ENCODE measurements around the gene ITGBL1.
A peak's percentile ranks its signal among the peaks of the same experiment; 100 is the strongest.

Gene ITGBL1

DNA sequence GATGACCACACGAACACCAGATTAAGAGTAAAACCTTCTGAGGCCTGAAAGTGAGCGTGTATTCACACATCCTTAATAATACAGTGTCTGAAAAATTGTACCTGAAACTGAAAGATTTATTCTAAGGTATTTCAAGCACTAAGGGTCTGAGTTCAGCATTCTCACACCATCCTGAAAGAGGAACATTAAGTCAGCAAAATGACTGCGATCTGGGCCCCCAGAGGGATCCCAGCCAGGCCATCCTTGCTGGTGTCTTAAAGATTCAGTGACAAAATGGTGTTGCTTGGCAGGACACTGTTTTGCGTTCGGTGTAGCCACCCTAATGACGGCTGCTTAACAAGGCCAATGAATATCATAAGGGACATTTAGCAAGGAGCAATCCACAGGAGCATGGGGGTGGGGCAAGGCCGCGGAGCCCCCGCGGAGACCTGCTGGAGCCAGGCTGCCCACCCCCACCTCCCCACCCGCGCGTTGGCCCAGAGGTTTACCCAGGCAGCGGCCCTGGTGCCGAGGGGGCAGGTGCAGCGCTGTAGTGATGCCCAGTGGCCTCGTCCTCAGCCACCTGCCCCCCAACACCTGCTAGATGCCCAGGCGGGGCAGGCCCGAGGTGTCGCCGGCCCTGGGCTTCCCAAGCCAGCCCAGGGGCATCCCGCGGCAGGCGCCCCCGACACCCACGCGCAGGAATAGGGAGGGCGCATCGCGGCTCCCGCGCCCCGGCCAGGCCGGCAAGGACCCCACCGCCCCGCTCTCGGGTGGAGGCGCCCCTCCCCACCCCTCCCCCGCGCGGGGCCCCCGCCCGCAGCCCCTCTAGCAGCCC is 36.9 kb upstream of the ITGBL1 start:
- H3K4ac ChIP-seq (ENCODE audit: low read depth, low read length) = no peak overlapping the region
- no peak overlapping the region for H3K27ac ChIP-seq (ENCODE audit: low read depth, low read length)
- no peak overlapping the region for H2BK5ac ChIP-seq (ENCODE audit: low read length)
- DNase-seq = no peak
- H3K79me1 ChIP-seq (ENCODE audit: low read length) = no peaks in the 10 kb centered on the region
- no peaks in the 10 kb centered on the region for H3K4me1 ChIP-seq (ENCODE audit: control insufficient read depth, low read depth, low read length)
- no peak overlapping the region for H2BK120ac ChIP-seq (ENCODE audit: low read depth, low read length)
- no CpG with 5 or more reads among the region's 43 CpGs for WGBS (ENCODE audit: extremely low coverage, insufficient coverage, low lambda C conversion rate)
- H3K79me2 ChIP-seq (ENCODE audit: control insufficient read depth, insufficient read depth, low read length) = no peaks in the 10 kb centered on the region
- H3K27me3 ChIP-seq (ENCODE audit: insufficient read depth, low read length, poor library complexity) = peaks cover 9% of the 10 kb centered on the region
- H3K36me3 ChIP-seq (ENCODE audit: control insufficient read depth, insufficient read depth, low read length) = no peaks in the 10 kb centered on the region
- H4K8ac ChIP-seq (ENCODE audit: low read depth, low read length) = no peak overlapping the region
- H3K4me3 ChIP-seq (ENCODE audit: low read length) = no peak overlapping the region
- no peak overlapping the region for H3K4me2 ChIP-seq (ENCODE audit: low read length)
- no peak overlapping the region for H4K5ac ChIP-seq (ENCODE audit: low read length)
- no peak overlapping the region for H3K23ac ChIP-seq (ENCODE audit: low read length)
- H3K56ac ChIP-seq (ENCODE audit: low read length) = no peak overlapping the region
- H2BK15ac ChIP-seq (replicated peaks; ENCODE audit: low read depth) = no peak overlapping the region
- no peak overlapping the region for H2AK5ac ChIP-seq (ENCODE audit: low read length)
- H3K9ac ChIP-seq (ENCODE audit: low read length) = no peak overlapping the region
- no peak overlapping the region for H3K18ac ChIP-seq (ENCODE audit: low read length)

DNA sequence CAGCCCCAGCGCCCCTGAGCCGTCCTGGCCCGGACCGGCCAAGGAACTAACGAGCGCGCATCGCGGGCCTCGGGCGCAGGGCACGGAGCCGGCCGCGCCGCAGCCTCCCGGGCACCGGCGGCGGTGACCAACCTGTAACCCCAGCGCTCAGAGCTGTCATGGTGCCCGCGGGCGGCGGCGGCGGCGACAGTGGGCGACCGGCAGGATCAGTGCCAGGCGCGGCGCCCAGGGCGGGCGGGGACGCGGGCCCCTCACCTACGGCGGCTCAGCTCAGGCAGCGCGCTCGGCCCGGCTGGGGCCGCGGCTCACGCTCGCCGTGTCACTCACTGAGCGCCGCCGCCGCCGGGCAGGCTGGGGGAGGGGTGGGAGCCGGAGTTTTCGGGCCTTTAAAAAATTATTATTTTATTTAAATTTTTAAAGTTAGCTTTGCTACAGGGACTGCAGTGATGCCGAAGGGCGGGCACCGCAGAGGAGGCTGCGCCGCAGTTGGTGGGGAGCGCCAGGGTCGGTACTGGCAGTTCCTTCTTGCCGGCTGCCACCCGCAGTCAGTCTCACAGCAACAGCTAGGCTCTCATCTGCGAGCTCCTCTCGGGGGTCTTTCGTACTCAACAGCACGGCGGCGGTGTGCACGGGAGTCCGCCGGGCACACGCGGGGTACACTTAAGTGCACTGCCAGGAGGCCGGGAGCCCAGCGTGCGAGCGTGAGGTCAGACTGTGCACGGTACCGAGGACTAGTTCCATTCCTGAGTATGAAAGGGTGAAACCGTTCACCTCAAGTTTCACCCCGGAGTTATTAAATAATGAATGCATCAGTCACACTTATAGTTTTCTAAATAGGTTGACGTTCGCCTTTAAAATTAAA is 36.1 kb upstream of the ITGBL1 start, which contains the start of gene NALCN:
Gene NALCN (minus strand): TSS at position 328 of the 862 bp plus-strand sequence. CDS start 17,382 bp downstream, outside the sequence.
- peak; percentile 18 for DNase-seq
- Histone ChIP-seq H3K56ac (ENCODE audit: low read length) (peak within 1 kb of the TSS; percentile 40), H2BK5ac (ENCODE audit: low read length) (no peak within 1 kb of the TSS), H3K4me1 (ENCODE audit: control insufficient read depth, low read depth, low read length) (no peaks in the 10 kb centered on the region), H3K27ac (ENCODE audit: low read depth, low read length) (no peak within 1 kb of the TSS), H3K9ac (ENCODE audit: low read length) (no peak within 1 kb of the TSS), H3K4me2 (ENCODE audit: low read length) (peak within 1 kb of the TSS; percentile 71), H3K36me3 (ENCODE audit: control insufficient read depth, insufficient read depth, low read length) (no peaks in the 10 kb centered on the region), H4K5ac (ENCODE audit: low read length) (no peak within 1 kb of the TSS), H3K23ac (ENCODE audit: low read length) (peak within 1 kb of the TSS; percentile 20), H3K4ac (ENCODE audit: low read depth, low read length) (no peak within 1 kb of the TSS), H2BK120ac (ENCODE audit: low read depth, low read length) (no peak within 1 kb of the TSS), H3K27me3 (ENCODE audit: insufficient read depth, low read length, poor library complexity) (peaks cover 9% of the 10 kb centered on the region), H3K4me3 (ENCODE audit: low read length) (peak within 1 kb of the TSS; percentile 18), H3K79me2 (ENCODE audit: control insufficient read depth, insufficient read depth, low read length) (no peaks in the 10 kb centered on the region), H2BK15ac (replicated peaks; ENCODE audit: low read depth) (no peak within 1 kb of the TSS), H2AK5ac (ENCODE audit: low read length) (no peak within 1 kb of the TSS), H3K79me1 (ENCODE audit: low read length) (no peaks in the 10 kb centered on the region), H3K18ac (ENCODE audit: low read length) (no peak within 1 kb of the TSS), H4K8ac (ENCODE audit: low read depth, low read length) (no peak within 1 kb of the TSS)
- WGBS (ENCODE audit: extremely low coverage, insufficient coverage, low lambda C conversion rate) = no CpG with 5 or more reads among the region's 85 CpGs

DNA sequence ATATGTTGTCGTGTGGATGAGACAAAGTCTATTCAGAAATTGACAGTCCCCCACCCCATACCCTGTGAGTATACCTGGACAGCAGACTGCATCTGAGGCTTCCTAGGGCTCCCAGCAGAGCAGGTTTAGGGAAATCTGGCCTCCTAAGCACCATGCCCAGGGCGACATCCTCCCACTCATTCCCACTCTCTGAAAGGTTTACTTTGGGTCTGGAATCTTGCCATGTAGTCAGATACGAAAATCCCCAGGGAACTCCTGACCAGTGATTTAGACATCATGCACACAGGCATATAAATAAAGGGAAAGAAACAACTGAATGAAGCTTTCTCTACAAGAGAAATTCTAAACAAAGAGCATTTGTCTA is 35.5 kb upstream of the ITGBL1 start:
- H3K27ac ChIP-seq (ENCODE audit: low read depth, low read length) = no peak overlapping the region
- WGBS (ENCODE audit: extremely low coverage, insufficient coverage, low lambda C conversion rate) = no CpG with 5 or more reads among the region's 3 CpGs
- no peaks in the 10 kb centered on the region for H3K4me1 ChIP-seq (ENCODE audit: control insufficient read depth, low read depth, low read length)
- no peak overlapping the region for H4K5ac ChIP-seq (ENCODE audit: low read length)
- H3K9ac ChIP-seq (ENCODE audit: low read length) = no peak overlapping the region
- no peaks in the 10 kb centered on the region for H3K79me1 ChIP-seq (ENCODE audit: low read length)
- no peak overlapping the region for H3K4ac ChIP-seq (ENCODE audit: low read depth, low read length)
- no peak overlapping the region for H3K4me2 ChIP-seq (ENCODE audit: low read length)
- no peak overlapping the region for H2BK15ac ChIP-seq (replicated peaks; ENCODE audit: low read depth)
- H2AK5ac ChIP-seq (ENCODE audit: low read length) = no peak overlapping the region
- H2BK5ac ChIP-seq (ENCODE audit: low read length) = no peak overlapping the region
- no peaks in the 10 kb centered on the region for H3K36me3 ChIP-seq (ENCODE audit: control insufficient read depth, insufficient read depth, low read length)
- peaks cover 9% of the 10 kb centered on the region for H3K27me3 ChIP-seq (ENCODE audit: insufficient read depth, low read length, poor library complexity)
- H3K18ac ChIP-seq (ENCODE audit: low read length) = no peak overlapping the region
- no peak overlapping the region for H4K8ac ChIP-seq (ENCODE audit: low read depth, low read length)
- H3K4me3 ChIP-seq (ENCODE audit: low read length) = no peak overlapping the region
- H3K79me2 ChIP-seq (ENCODE audit: control insufficient read depth, insufficient read depth, low read length) = no peaks in the 10 kb centered on the region
- no peak overlapping the region for H2BK120ac ChIP-seq (ENCODE audit: low read depth, low read length)
- peak; percentile 2 for DNase-seq
- H3K23ac ChIP-seq (ENCODE audit: low read length) = no peak overlapping the region
- no peak overlapping the region for H3K56ac ChIP-seq (ENCODE audit: low read length)

DNA sequence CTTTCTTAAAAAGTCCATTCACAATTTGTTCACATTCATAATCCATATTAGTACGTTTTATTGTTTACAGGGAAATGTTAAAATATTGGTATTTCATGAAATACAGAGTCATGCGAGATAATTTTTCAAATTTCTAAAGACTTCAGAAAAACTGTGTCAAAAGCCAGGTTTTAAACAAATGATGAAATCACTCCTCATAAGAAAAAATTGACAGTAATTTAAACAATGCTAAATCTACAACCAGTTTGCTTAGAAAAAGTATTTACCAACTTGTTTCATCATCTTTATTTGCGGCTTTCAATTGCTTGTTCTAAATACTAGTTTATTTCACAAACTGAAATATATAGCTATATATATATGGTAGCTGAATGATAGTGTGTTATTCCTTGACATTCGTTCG is 35.0 kb upstream of the ITGBL1 start:
- no peak overlapping the region for H3K27ac ChIP-seq (ENCODE audit: low read depth, low read length)
- H3K36me3 ChIP-seq (ENCODE audit: control insufficient read depth, insufficient read depth, low read length) = no peaks in the 10 kb centered on the region
- no peak overlapping the region for H3K4me2 ChIP-seq (ENCODE audit: low read length)
- 100% methylated on average over 2 of the region's 5 CpGs for WGBS (ENCODE audit: extremely low coverage, insufficient coverage, low lambda C conversion rate)
- H2BK120ac ChIP-seq (ENCODE audit: low read depth, low read length) = no peak overlapping the region
- no peak overlapping the region for H3K18ac ChIP-seq (ENCODE audit: low read length)
- DNase-seq = no peak
- H2BK5ac ChIP-seq (ENCODE audit: low read length) = no peak overlapping the region
- no peak overlapping the region for H3K9ac ChIP-seq (ENCODE audit: low read length)
- no peak overlapping the region for H3K4ac ChIP-seq (ENCODE audit: low read depth, low read length)
- H3K79me2 ChIP-seq (ENCODE audit: control insufficient read depth, insufficient read depth, low read length) = no peaks in the 10 kb centered on the region
- no peak overlapping the region for H2BK15ac ChIP-seq (replicated peaks; ENCODE audit: low read depth)
- no peaks in the 10 kb centered on the region for H3K79me1 ChIP-seq (ENCODE audit: low read length)
- no peaks in the 10 kb centered on the region for H3K4me1 ChIP-seq (ENCODE audit: control insufficient read depth, low read depth, low read length)
- H2AK5ac ChIP-seq (ENCODE audit: low read length) = no peak overlapping the region
- H3K4me3 ChIP-seq (ENCODE audit: low read length) = no peak overlapping the region
- no peak overlapping the region for H4K5ac ChIP-seq (ENCODE audit: low read length)
- no peak overlapping the region for H4K8ac ChIP-seq (ENCODE audit: low read depth, low read length)
- H3K27me3 ChIP-seq (ENCODE audit: insufficient read depth, low read length, poor library complexity) = peaks cover 9% of the 10 kb centered on the region
- no peak overlapping the region for H3K56ac ChIP-seq (ENCODE audit: low read length)
- no peak overlapping the region for H3K23ac ChIP-seq (ENCODE audit: low read length)

DNA sequence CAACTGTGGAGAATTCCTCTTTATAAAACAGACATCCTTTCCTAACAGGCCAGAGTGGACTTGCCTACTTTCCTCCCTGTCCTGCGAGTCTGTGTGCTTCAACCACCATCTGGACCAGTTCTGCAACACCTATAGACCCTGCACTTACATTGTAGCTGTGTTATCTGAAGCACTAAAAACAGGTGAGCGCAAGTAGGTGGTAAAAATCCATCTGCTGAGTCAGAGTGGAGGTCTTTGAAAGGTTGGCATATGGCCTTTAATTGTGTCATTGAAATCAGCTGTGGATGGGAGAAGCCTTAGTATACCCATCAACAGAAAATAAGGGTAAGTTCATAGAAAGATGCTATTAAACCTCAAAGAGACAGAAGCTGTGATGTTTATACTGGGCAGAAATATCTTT is 28.6 kb upstream of the ITGBL1 start:
- no peaks in the 10 kb centered on the region for H3K79me2 ChIP-seq (ENCODE audit: control insufficient read depth, insufficient read depth, low read length)
- H3K79me1 ChIP-seq (ENCODE audit: low read length) = no peaks in the 10 kb centered on the region
- no peaks in the 10 kb centered on the region for H3K27me3 ChIP-seq (ENCODE audit: insufficient read depth, low read length, poor library complexity)
- no peak overlapping the region for H3K9ac ChIP-seq (ENCODE audit: low read length)
- no peak overlapping the region for H4K5ac ChIP-seq (ENCODE audit: low read length)
- H3K27ac ChIP-seq (ENCODE audit: low read depth, low read length) = no peak overlapping the region
- H4K8ac ChIP-seq (ENCODE audit: low read depth, low read length) = no peak overlapping the region
- H3K23ac ChIP-seq (ENCODE audit: low read length) = no peak overlapping the region
- no CpG with 5 or more reads among the region's 2 CpGs for WGBS (ENCODE audit: extremely low coverage, insufficient coverage, low lambda C conversion rate)
- H2BK120ac ChIP-seq (ENCODE audit: low read depth, low read length) = no peak overlapping the region
- no peak overlapping the region for H3K18ac ChIP-seq (ENCODE audit: low read length)
- H2BK5ac ChIP-seq (ENCODE audit: low read length) = no peak overlapping the region
- no peak overlapping the region for H3K4me3 ChIP-seq (ENCODE audit: low read length)
- H3K4me2 ChIP-seq (ENCODE audit: low read length) = no peak overlapping the region
- H3K36me3 ChIP-seq (ENCODE audit: control insufficient read depth, insufficient read depth, low read length) = no peaks in the 10 kb centered on the region
- H2BK15ac ChIP-seq (replicated peaks; ENCODE audit: low read depth) = no peak overlapping the region
- no peak overlapping the region for H3K56ac ChIP-seq (ENCODE audit: low read length)
- H3K4ac ChIP-seq (ENCODE audit: low read depth, low read length) = no peak overlapping the region
- H2AK5ac ChIP-seq (ENCODE audit: low read length) = no peak overlapping the region
- DNase-seq = no peak
- no peaks in the 10 kb centered on the region for H3K4me1 ChIP-seq (ENCODE audit: control insufficient read depth, low read depth, low read length)
